Ishikawa (cell line): ENCODE measurements around the gene LTF.

Experiments used
- CEBPB ChIP-seq: IDR thresholded peaks from 2 replicates; pipeline ENCODE4 v1.6.1; 2012
- CREB1 ChIP-seq: IDR thresholded peaks from 2 replicates; pipeline ENCODE4 v1.6.1; 2012; ENCODE audit warnings: low read depth
- EGR1 ChIP-seq: IDR thresholded peaks from 2 replicates; pipeline ENCODE4 v1.6.1; 2012
- EP300 ChIP-seq: IDR thresholded peaks from 2 replicates; pipeline ENCODE4 v1.6.1; 2012; ENCODE audit warnings: borderline replicate concordance
- FOXM1 ChIP-seq: IDR thresholded peaks from 2 replicates; pipeline ENCODE4 v1.6.1; 2012; ENCODE audit warnings: low read depth, borderline replicate concordance
- MAX ChIP-seq: IDR thresholded peaks from 2 replicates; pipeline ENCODE4 v1.6.1; 2012
- NFIC ChIP-seq: IDR thresholded peaks from 2 replicates; pipeline ENCODE4 v1.6.1; 2012
- RAD21 ChIP-seq: IDR thresholded peaks from 2 replicates; pipeline ENCODE4 v1.6.1; 2012; ENCODE audit warnings: low read depth
- REST ChIP-seq: IDR thresholded peaks from 2 replicates; pipeline ENCODE4 v1.6.1; 2012; ENCODE audit warnings: low read depth, mild to moderate bottlenecking
- TAF1 ChIP-seq: IDR thresholded peaks from 2 replicates; pipeline ENCODE4 v1.6.1; 2012; ENCODE audit warnings: low read depth, mild to moderate bottlenecking
- TCF12 ChIP-seq: IDR thresholded peaks from 2 replicates; pipeline ENCODE4 v1.6.1; 2012; ENCODE audit warnings: low read depth
- TEAD4 ChIP-seq: IDR thresholded peaks from 2 replicates; pipeline ENCODE4 v1.6.1; 2012
- USF1 ChIP-seq: IDR thresholded peaks from 2 replicates; pipeline ENCODE4 v1.6.1; 2012
- YY1 ChIP-seq: IDR thresholded peaks from 2 replicates; pipeline ENCODE4 v1.6.1; 2012; ENCODE audit warnings: low read depth
- ZBTB7A ChIP-seq: IDR thresholded peaks from 2 replicates; pipeline ENCODE4 v1.6.1; 2012; ENCODE audit warnings: low read depth

The LTF gene

GRCh38 chr3:46462111-46462510, 2.6 kb downstream of the LTF start:
- TF ChIP-seq REST (no peak), ZBTB7A (no peak), EP300 (no peak), CREB1 (no peak), FOXM1 (no peak), USF1 (no peak), RAD21 (peak; percentile 60)

GRCh38 chr3:46460051-46460450, 4.7 kb downstream of the LTF start:
- TF ChIP-seq RAD21 (no peak), TAF1 (no peak), EGR1 (no peak), REST (no peak), CREB1 (no peak), FOXM1 (no peak), NFIC (no peak), USF1 (no peak), YY1 (no peak), TCF12 (no peak), EP300 (no peak)

- no peak for TF ChIP-seq MAX
- TF ChIP-seq ZBTB7A, result no peak
- TF ChIP-seq REST, result no peak
- no peak for TF ChIP-seq CREB1
- TF ChIP-seq TAF1, result no peak
- TF ChIP-seq EP300, result no peak
- TF ChIP-seq USF1, result no peak
- no peak for TF ChIP-seq CEBPB
- no peak for TF ChIP-seq TCF12
- no peak for TF ChIP-seq TEAD4
- TF ChIP-seq YY1, result no peak
Observed at GRCh38 chr3:46456118-46456517, 8.6 kb downstream of the LTF start.

- TF ChIP-seq TCF12, result no peak
- TF ChIP-seq REST, result no peak
- TF ChIP-seq MAX, result no peak
- no peak for TF ChIP-seq ZBTB7A
- TF ChIP-seq TAF1, result no peak
- TF ChIP-seq CEBPB, result no peak
- TF ChIP-seq NFIC, result no peak
- TF ChIP-seq EP300, result no peak
- no peak for TF ChIP-seq YY1
- TF ChIP-seq USF1, result no peak
- TF ChIP-seq RAD21, result no peak
- no peak for TF ChIP-seq TEAD4
- TF ChIP-seq FOXM1, result no peak
- no peak for TF ChIP-seq CREB1
- no peak for TF ChIP-seq EGR1
Observed at GRCh38 chr3:46455231-46456115, 9.2 kb downstream of the LTF start.
